ENCODE measurements around the gene GPRC6A.

- no peak for TF ChIP-seq POLR2A (IDR thresholded peaks at IDR 0.05)
- TF ChIP-seq CTCF (IDR thresholded peaks at IDR 0.05): no peak
Observed at GRCh38 chr6:116764629-116764960, 64.3 kb downstream of the GPRC6A start.

Data from uterus (tissue), 2 donors.